K562 (cell line): Measurements from ENCODE around the gene SLC7A14. TPM values are rescaled to one million over a fixed set of nuclear protein-coding genes. Genes with fewer than 3 reads are reported as not detected.

ENCODE experiments used
- ARID1B ChIP-seq: fragments of 450-650 bp; IDR thresholded peaks from 2 replicates; pipeline ENCODE4 v1.6.1; 2016; ENCODE audit warnings: antibody characterized with exemption, mild to moderate bottlenecking, inconsistent platforms
- CBFA2T3 ChIP-seq: fragments of 450-650 bp; IDR thresholded peaks from 2 replicates; pipeline ENCODE4 v1.6.1; 2017
- FOSL1 ChIP-seq: fragments of 200-800 bp; sonication (Bioruptor generic); conservative IDR thresholded peaks from 2 replicates; pipeline ENCODE4 v1.6.1; 2016; ENCODE audit warnings: missing genetic modification characterization, missing compliant biosample characterization
- FUS ChIP-seq: fragments of 200-400 bp; formaldehyde crosslinking; optimal IDR thresholded peaks from 2 replicates; pipeline ENCODE3; 2017; ENCODE audit warnings: low read depth, low read length
- KAT8 ChIP-seq: fragments of 450-650 bp; IDR thresholded peaks from 2 replicates; pipeline ENCODE4 v1.6.1; 2016; ENCODE audit warnings: low read depth, mild to moderate bottlenecking
- L3MBTL2 ChIP-seq: fragments of 450-650 bp; IDR thresholded peaks from 2 replicates; pipeline ENCODE4 v1.6.1; 2016; ENCODE audit warnings: mild to moderate bottlenecking, moderate library complexity
- MEIS2 ChIP-seq: fragments of 450-650 bp; IDR thresholded peaks from 2 replicates; pipeline ENCODE4 v1.6.1; 2014; ENCODE audit warnings: mild to moderate bottlenecking; ENCODE audit not compliant: partially characterized antibody
- MYC ChIP-seq, 2 experiments: fragments of 250-450 bp in 1 of 2; sonication (Bioruptor Pico) in 1 of 2; IDR thresholded peaks; 2 replicates each; pipeline versions ENCODE4 v1.5.1 to v1.6.1; 2012 to 2021; ENCODE audit warnings: low read depth in 2 of 2, borderline replicate concordance in 1 of 2, improper control_type of control experiment in 1 of 2, low read length in 1 of 2, mild to moderate bottlenecking in 1 of 2, moderate library complexity in 1 of 2
- PTTG1 ChIP-seq: fragments of 450-650 bp; IDR thresholded peaks from 2 replicates; pipeline ENCODE4 v1.6.1; 2016; ENCODE audit warnings: low read depth, mild to moderate bottlenecking, missing genetic modification characterization, missing compliant biosample characterization
- SAP30 ChIP-seq: fragments of 200-600 bp; sonication (generic); IDR thresholded peaks from 2 replicates; pipeline ENCODE4 v1.6.1; 2012; ENCODE audit warnings: borderline replicate concordance, low read depth, mild to moderate bottlenecking, moderate library complexity, low read length, control low read depth, inconsistent platforms; ENCODE audit not compliant: insufficient read depth, poor library complexity, severe bottlenecking
- SMARCB1 ChIP-seq: IDR thresholded peaks from 2 replicates; pipeline ENCODE4 v1.6.1; 2011; ENCODE audit warnings: improper control_type of control experiment, low read depth; ENCODE audit not compliant: insufficient read length
- SMARCE1 ChIP-seq: fragments of 450-650 bp; IDR thresholded peaks from 2 replicates; pipeline ENCODE4 v1.7.1; 2016; ENCODE audit warnings: mild to moderate bottlenecking
- ZKSCAN8 ChIP-seq: fragments of 200-800 bp; sonication (Bioruptor generic); IDR thresholded peaks from 2 replicates; pipeline ENCODE4 v1.6.1; 2016; ENCODE audit warnings: missing genetic modification characterization, missing compliant biosample characterization
- ZNF253 ChIP-seq: fragments of 250-450 bp; sonication (Bioruptor Pico); conservative IDR thresholded peaks from 2 replicates; pipeline ENCODE4 v1.6.1; 2021; ENCODE audit warnings: mild to moderate bottlenecking
- ZNF384 ChIP-seq: IDR thresholded peaks from 2 replicates; pipeline ENCODE4 v1.6.1; 2012; ENCODE audit warnings: low read depth, low read length, improper control_type of control experiment
- ZNF589 ChIP-seq: fragments of 200-800 bp; sonication (Bioruptor generic); IDR thresholded peaks from 2 replicates; pipeline ENCODE4 v1.6.1; 2016; ENCODE audit warnings: low read depth, missing genetic modification characterization, missing compliant biosample characterization
- ZNF644 ChIP-seq: fragments of 200-800 bp; sonication (Bioruptor generic); IDR thresholded peaks from 2 replicates; pipeline ENCODE4 v1.6.1; 2016; ENCODE audit warnings: low read depth, missing genetic modification characterization, missing compliant biosample characterization
- polyA plus RNA-seq, 8 experiments: library from polyadenylated mRNA; depleted of rRNA in 4 of 8; stranded (reverse) in 5 of 8; unstranded in 3 of 8; fragments of >200 nt; fragmentation: Nextera tagmentation in 2 of 8; fragmentation: Illumina TruSeq in 1 of 8; extraction: Ambion mirVana in 2 of 8; extraction: Trizol in 1 of 8; gene quantifications; 2 replicates each; pipeline versions ENCODE4 v1.2.1 to v1.2.3, GENCODE V29; 2011 to 2014; ENCODE audit warnings: inconsistent platforms in 1 of 8, missing spikeins in 1 of 8
- total RNA-seq, 7 experiments: library from RNA; depleted of rRNA in 6 of 7; stranded (reverse); fragments of >200 nt in 6 of 7; fragmentation: Illumina TruSeq in 2 of 7; extraction: Trizol in 2 of 7; gene quantifications; 2 replicates each; pipeline versions ENCODE4 v1.2.1 to v1.2.3, GENCODE V29; 2011 to 2021; ENCODE audit warnings: low replicate concordance in 1 of 7
- TF ChIP-seq, protein P1 (sequence below): sonication (generic); formaldehyde crosslinking; IDR thresholded peaks from 2 replicates; pipeline ENCODE4 v1.5.0; 2020; ENCODE audit warnings: missing genetic modification reagents
- TF ChIP-seq, protein P2 (sequence below): fragments of 200-800 bp; sonication (Bioruptor generic); IDR thresholded peaks from 2 replicates; pipeline ENCODE4 v1.6.1; 2017; ENCODE audit warnings: missing genetic modification characterization, missing compliant biosample characterization
- TF ChIP-seq, protein P3 (sequence below): fragments of 450-650 bp; IDR thresholded peaks from 2 replicates; pipeline ENCODE4 v1.6.1; 2014; ENCODE audit warnings: low read depth, mild to moderate bottlenecking, moderate library complexity, borderline replicate concordance
- TF ChIP-seq, protein P4 (sequence below), 2 experiments: fragments of 450-650 bp; IDR thresholded peaks; 2 replicates each; pipeline ENCODE4 v1.6.1; 2016

The SLC7A14 gene
- total and polyA plus RNA-seq, 9 of the 15 experiments (the other 6 are each of a cell fraction or from before 2014, with no cell fraction given) = not detected

DNA sequence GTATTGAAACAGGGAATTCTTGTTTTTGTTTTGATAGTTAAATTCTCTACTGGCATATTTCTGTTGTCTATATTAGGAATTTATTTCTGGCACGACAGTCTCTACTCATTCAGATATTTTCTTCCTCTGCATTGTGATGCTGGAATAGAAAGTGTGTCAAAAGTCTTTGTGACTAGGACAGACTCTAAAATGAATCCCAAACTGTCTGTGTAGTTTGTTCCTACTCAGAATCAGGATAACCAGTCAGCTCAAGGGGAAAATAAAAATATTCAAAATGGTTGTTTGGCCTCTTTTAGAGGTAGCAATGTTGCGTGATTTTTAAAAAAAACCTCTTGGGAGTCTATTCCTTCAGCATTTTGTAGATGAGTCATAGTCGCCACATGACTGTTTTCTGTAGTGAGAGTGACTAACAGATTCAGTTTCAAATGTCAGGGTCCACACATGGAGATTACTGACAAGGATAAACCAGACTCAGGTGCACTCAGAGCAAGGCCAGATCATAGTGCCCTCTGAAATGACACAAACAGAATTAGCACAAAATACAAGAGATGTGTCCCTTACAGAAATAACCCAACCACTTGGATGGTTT is 13.1 kb downstream of the SLC7A14 start (continued):
- TF ChIP-seq SMARCB1 (no peak), ZNF644 (tag) (no peak), ZKSCAN8 (CRISPR knock-in tag) (no peak), SMARCE1 (peak; percentile 52; the same call in 1 of the 2 replicates), PTTG1 (tag) (no peak), ZNF589 (CRISPR knock-in tag) (no peak), ZNF384 (peak; percentile 80), CBFA2T3 (peak; percentile 69), ARID1B (peak; percentile 70), FUS (no peak), SAP30 (no peak), KAT8 (no peak), L3MBTL2 (peak; percentile 62), FOSL1 (tag) (peak; percentile 99), ZNF253 (no peak), MYC (IDR thresholded peaks at IDR 0.05; ENCODE audit: low read depth, low read length) (no peak), MYC (CRISPR knock-in tag; IDR thresholded peaks at IDR 0.05; ENCODE audit: borderline replicate concordance, low read depth) (no peak), MEIS2 (peak; percentile 45)
- TF ChIP-seq, protein P1, sequence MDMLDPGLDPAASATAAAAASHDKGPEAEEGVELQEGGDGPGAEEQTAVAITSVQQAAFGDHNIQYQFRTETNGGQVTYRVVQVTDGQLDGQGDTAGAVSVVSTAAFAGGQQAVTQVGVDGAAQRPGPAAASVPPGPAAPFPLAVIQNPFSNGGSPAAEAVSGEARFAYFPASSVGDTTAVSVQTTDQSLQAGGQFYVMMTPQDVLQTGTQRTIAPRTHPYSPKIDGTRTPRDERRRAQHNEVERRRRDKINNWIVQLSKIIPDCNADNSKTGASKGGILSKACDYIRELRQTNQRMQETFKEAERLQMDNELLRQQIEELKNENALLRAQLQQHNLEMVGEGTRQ (CRISPR knock-in tag) = peak; percentile 41; the same call in 1 of the 2 replicates
- TF ChIP-seq, protein P2, sequence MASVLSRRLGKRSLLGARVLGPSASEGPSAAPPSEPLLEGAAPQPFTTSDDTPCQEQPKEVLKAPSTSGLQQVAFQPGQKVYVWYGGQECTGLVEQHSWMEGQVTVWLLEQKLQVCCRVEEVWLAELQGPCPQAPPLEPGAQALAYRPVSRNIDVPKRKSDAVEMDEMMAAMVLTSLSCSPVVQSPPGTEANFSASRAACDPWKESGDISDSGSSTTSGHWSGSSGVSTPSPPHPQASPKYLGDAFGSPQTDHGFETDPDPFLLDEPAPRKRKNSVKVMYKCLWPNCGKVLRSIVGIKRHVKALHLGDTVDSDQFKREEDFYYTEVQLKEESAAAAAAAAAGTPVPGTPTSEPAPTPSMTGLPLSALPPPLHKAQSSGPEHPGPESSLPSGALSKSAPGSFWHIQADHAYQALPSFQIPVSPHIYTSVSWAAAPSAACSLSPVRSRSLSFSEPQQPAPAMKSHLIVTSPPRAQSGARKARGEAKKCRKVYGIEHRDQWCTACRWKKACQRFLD (CRISPR knock-in tag) = peak; percentile 57; the same call in 1 of the 2 replicates
- TF ChIP-seq, protein P3, sequence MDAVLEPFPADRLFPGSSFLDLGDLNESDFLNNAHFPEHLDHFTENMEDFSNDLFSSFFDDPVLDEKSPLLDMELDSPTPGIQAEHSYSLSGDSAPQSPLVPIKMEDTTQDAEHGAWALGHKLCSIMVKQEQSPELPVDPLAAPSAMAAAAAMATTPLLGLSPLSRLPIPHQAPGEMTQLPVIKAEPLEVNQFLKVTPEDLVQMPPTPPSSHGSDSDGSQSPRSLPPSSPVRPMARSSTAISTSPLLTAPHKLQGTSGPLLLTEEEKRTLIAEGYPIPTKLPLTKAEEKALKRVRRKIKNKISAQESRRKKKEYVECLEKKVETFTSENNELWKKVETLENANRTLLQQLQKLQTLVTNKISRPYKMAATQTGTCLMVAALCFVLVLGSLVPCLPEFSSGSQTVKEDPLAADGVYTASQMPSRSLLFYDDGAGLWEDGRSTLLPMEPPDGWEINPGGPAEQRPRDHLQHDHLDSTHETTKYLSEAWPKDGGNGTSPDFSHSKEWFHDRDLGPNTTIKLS = no peak
- TF ChIP-seq, protein P4, sequence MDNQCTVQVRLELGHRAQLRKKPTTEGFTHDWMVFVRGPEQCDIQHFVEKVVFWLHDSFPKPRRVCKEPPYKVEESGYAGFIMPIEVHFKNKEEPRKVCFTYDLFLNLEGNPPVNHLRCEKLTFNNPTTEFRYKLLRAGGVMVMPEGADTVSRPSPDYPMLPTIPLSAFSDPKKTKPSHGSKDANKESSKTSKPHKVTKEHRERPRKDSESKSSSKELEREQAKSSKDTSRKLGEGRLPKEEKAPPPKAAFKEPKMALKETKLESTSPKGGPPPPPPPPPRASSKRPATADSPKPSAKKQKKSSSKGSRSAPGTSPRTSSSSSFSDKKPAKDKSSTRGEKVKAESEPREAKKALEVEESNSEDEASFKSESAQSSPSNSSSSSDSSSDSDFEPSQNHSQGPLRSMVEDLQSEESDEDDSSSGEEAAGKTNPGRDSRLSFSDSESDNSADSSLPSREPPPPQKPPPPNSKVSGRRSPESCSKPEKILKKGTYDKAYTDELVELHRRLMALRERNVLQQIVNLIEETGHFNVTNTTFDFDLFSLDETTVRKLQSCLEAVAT (IDR thresholded peaks at IDR 0.05) = no peak
